WI38 (cell line): ENCODE measurements around the gene SPHK2.

ENCODE experiments used
- H3K4me3 ChIP-seq: 2 replicates; pipeline ENCODE4 v1.5.1; 2011; ENCODE audit warnings: low read depth, mild to moderate bottlenecking, control low read depth, low read length
- TF ChIP-seq, protein P1 (sequence below): IDR thresholded peaks from 2 replicates; pipeline ENCODE4 v1.5.1; 2012; ENCODE audit warnings: low read depth, mild to moderate bottlenecking, control low read depth, low read length

Gene SPHK2

GRCh38 chr19:48606463-48607358 lies 12.6 kb upstream of the SPHK2 start, which contains the start of gene SPACA4:
Gene SPACA4, plus strand, starts transcription at chr19:48606742. Its CDS starts 237 bp downstream, at chr19:48606979.
- TF ChIP-seq, protein P1, sequence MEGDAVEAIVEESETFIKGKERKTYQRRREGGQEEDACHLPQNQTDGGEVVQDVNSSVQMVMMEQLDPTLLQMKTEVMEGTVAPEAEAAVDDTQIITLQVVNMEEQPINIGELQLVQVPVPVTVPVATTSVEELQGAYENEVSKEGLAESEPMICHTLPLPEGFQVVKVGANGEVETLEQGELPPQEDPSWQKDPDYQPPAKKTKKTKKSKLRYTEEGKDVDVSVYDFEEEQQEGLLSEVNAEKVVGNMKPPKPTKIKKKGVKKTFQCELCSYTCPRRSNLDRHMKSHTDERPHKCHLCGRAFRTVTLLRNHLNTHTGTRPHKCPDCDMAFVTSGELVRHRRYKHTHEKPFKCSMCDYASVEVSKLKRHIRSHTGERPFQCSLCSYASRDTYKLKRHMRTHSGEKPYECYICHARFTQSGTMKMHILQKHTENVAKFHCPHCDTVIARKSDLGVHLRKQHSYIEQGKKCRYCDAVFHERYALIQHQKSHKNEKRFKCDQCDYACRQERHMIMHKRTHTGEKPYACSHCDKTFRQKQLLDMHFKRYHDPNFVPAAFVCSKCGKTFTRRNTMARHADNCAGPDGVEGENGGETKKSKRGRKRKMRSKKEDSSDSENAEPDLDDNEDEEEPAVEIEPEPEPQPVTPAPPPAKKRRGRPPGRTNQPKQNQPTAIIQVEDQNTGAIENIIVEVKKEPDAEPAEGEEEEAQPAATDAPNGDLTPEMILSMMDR, result no peak
- H3K4me3 ChIP-seq, result no peak within 1 kb of the TSS

DNA sequence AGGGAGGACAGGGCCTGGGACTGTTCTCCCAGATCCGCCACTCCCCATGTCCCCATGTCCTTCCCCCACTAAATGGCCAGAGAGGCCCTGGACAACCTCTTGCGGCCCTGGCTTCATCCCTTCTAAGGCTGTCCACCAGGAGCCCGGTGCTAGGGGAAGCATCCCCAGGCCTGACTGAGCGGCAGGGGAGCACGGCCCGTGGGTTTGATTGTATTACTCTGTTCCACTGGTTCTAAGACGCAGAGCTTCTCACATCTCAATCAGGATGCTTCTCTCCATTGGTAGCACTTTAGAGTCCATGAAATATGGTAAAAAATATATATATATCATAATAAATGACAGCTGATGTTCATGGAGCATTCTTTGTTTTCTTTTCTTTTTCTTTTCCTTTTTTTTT lies 11.9 kb upstream of the SPHK2 start:
- H3K4me3 ChIP-seq, result no peak overlapping the region
- TF ChIP-seq, protein P1, result no peak

DNA sequence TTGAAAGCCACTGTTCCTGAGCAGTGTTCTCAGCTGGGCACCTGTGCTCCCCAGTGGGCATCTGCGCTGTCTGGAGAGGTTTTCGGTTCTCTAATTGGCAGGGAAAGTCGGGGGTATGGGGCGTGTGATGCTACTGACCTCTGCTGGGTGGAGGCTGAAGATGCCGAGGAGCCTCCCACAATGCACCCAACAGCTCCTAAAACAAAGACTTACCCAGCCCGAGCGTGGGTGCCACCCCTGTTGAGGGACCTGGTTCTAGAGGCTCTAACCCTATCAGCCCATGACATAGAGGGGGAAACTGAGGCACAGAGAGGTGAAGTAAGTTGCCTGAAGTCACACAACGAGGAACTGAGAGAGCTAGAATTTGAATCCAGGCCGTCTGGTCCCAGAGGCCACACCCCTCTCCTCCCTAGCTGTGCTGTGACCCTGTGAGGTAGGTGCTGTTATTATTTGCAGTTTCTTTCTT lies 10.5 kb upstream of the SPHK2 start:
- no peak overlapping the region for H3K4me3 ChIP-seq
- TF ChIP-seq, protein P1, result peak; percentile 59

DNA sequence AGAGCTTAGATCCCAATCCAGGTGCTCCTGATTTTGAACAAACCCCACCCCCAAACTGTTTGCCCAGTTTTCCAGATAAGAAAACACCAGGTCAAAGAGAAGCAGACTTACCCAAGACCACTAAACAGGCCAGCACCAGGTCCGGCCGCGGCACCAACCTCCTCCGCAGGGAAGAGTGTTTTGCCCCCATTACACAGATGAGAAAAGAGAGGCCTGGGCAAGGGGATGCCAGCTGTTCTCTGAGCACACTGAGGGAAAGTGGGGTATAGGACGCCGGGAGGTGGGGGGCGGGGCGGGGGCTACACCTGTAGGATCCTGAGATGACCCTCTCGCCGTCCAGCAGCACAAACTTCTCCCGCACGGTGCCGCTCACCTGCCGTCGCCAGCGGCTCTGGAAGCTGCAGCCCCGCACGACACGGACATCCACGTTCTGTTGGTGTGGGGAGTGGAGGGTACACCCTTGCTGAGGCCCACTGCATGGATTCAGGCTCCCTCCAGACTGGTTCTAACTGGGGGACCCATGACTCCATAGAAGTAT lies 9.7 kb upstream of the SPHK2 start:
- TF ChIP-seq, protein P1, result no peak

DNA sequence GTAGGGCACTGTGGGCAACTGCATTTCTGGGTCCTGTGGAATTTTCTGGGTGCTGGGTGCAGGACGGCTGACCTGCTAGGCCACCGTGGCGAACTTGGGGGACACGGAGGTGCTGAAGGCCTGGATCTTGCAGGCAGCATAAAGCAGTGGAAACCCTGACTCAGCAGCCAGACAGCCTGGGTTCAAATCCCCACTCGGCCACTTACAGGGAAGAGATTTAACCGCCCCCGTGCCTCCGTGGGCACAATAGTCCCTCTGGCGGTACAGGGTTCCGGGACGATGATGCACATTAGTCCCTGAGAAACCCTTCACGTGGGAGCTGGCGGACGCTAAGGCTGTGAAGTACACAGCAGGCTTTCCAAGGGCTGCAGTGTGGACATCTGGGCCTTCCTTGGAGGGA lies 7.4 kb upstream of the SPHK2 start:
- TF ChIP-seq, protein P1, result no peak
- no peak overlapping the region for H3K4me3 ChIP-seq

More for the DNA sequence above, 9.7 kb upstream of the SPHK2 start:
- H3K4me3 ChIP-seq, result no peak overlapping the region

GRCh38 chr19:48613024-48613851 lies 6.1 kb upstream of the SPHK2 start:
- TF ChIP-seq, protein P1, result no peak
- H3K4me3 ChIP-seq, result no peak overlapping the region
